ENCODE data around the gene ARPC2. TPM values are rescaled to one million over a fixed set of nuclear protein-coding genes. Genes with fewer than 3 reads are reported as not detected.

The ARPC2 gene
- total and polyA plus RNA-seq, 2 of the 13 experiments (the other 11 are each of a cell fraction or from before 2014, with no cell fraction given): 168 to 303 TPM

GRCh38 chr2:218269900-218270720 is 53.1 kb downstream of the ARPC2 start, which contains the start of the genes AAMP and PNKD (continued):
- TF ChIP-seq FOXK1 (CRISPR knock-in tag; IDR thresholded peaks at IDR 0.05; ENCODE audit: borderline replicate concordance, low read depth) (peak; percentile 99), SNRNP70 (IDR thresholded peaks at IDR 0.05; ENCODE audit: low read depth, low read length) (no peak), CREB3 (CRISPR knock-in tag; IDR thresholded peaks at IDR 0.05) (peak; percentile 46; the same call in 1 of the 2 replicates), ATF5 (CRISPR knock-in tag; IDR thresholded peaks at IDR 0.05; ENCODE audit: low read depth) (no peak), ZSCAN9 (CRISPR knock-in tag; IDR thresholded peaks at IDR 0.05; ENCODE audit: borderline replicate concordance) (peak; percentile 62; the same call in 1 of the 2 replicates), ZNF749 (CRISPR knock-in tag; IDR thresholded peaks at IDR 0.05; ENCODE audit: borderline replicate concordance) (peak; percentile 81), NPAS2 (CRISPR knock-in tag; IDR thresholded peaks at IDR 0.05; ENCODE audit: borderline replicate concordance) (no peak), FOXO1 (CRISPR knock-in tag; IDR thresholded peaks at IDR 0.05) (peak; percentile 9; the same call in 1 of the 2 replicates), GMEB2 (CRISPR knock-in tag; IDR thresholded peaks at IDR 0.05; ENCODE audit: low read depth) (peak; percentile 85), PATZ1 (CRISPR knock-in tag; IDR thresholded peaks at IDR 0.05) (peak; percentile 62), ATAD3A (CRISPR knock-in tag; IDR thresholded peaks at IDR 0.05) (no peak), ZNF607 (CRISPR knock-in tag; IDR thresholded peaks at IDR 0.05; ENCODE audit: borderline replicate concordance) (peak; percentile 74; the same call in 1 of the 2 replicates), GATAD2A (CRISPR knock-in tag; IDR thresholded peaks at IDR 0.05) (no peak), ZNF546 (CRISPR knock-in tag; conservative IDR thresholded peaks at IDR 0.05) (peak; percentile 99), ZNF616 (CRISPR knock-in tag; IDR thresholded peaks at IDR 0.05; ENCODE audit: low read depth) (0 out of 2 replicates have a peak, but pooled peaks have one; percentile 36), RARG (CRISPR knock-in tag; IDR thresholded peaks at IDR 0.05; ENCODE audit: low read depth) (no peak), ZNF7 (CRISPR knock-in tag; IDR thresholded peaks at IDR 0.05) (no peak), XBP1 (CRISPR knock-in tag; IDR thresholded peaks at IDR 0.05) (peak; percentile 81; the same call in 1 of the 2 replicates), ZSCAN29 (CRISPR knock-in tag; conservative IDR thresholded peaks at IDR 0.05) (0 out of 2 replicates have a peak, but pooled peaks have one; percentile 34), UBTF (CRISPR knock-in tag; IDR thresholded peaks at IDR 0.05) (peak; percentile 48; the same call in 1 of the 2 replicates), NFKB2 (CRISPR knock-in tag; IDR thresholded peaks at IDR 0.05; ENCODE audit: borderline replicate concordance) (peak; percentile 68), TCF7L2 (IDR thresholded peaks at IDR 0.05; ENCODE audit: low read depth, low read length) (no peak), CBX1 (IDR thresholded peaks at IDR 0.05; ENCODE audit: low read depth) (peak; percentile 64)
